ENCODE measurements around the gene ORM1.

GRCh38 chr9:114303977-114304376, 18.9 kb upstream of the ORM1 start:
- TF ChIP-seq GATA2 (IDR thresholded peaks at IDR 0.05; ENCODE audit: low read depth, low read length), result no peak
- TF ChIP-seq GATA3 (IDR thresholded peaks at IDR 0.05; ENCODE audit: low read depth, low read length), result no peak

All from SH-SY5Y (cell line).